Left lobe of liver (tissue), 2 donors: ENCODE data around the gene NDUFB8. TPM values are rescaled to one million over a fixed set of nuclear protein-coding genes. Genes with fewer than 3 reads are reported as not detected.

Experiments
- ATAC-seq: fragments of 200-7000 bp; cut with Tn5 transposase; one replicate; pipeline ENCODE4 v1.9.1; 2020; ENCODE audit warnings: mild to moderate bottlenecking, moderate library complexity
- DNase-seq: peaks from one replicate; pipeline ENCODE4 v3.0.0-alpha.2; 2020; ENCODE audit warnings: low spot score
- total RNA-seq: library from RNA; stranded (reverse); gene quantifications from one replicate; pipeline ENCODE4 v1.2.1, GENCODE V29; 2021
- donor health status: DM: no; HTN: no; CAD: no; lungs with moderate emphysema.
- donor health status: DM: no; HTN: yes; CAD: no.

Gene NDUFB8
- total RNA-seq, 1 donor from 2014 or later = 104 TPM

DNA sequence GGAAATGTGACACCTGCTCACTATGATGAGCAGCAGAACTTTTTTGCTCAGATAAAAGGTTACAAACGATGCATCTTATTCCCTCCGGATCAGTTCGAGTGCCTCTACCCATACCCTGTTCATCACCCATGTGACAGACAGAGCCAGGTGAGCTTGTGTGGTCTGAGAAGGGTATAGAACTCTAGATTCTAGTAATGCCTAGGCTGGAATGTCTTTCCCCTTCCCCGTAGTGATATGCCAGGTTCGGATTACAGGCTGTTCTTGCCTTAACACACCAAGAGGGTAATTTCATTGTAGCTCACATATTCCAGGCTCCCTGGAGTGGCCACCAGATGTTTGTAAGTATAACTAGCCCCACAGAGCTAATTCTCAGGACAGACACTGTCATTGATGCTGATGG is 15.3 kb upstream of the NDUFB8 start:
- no peak for ATAC-seq
- DNase-seq = no peak

DNA sequence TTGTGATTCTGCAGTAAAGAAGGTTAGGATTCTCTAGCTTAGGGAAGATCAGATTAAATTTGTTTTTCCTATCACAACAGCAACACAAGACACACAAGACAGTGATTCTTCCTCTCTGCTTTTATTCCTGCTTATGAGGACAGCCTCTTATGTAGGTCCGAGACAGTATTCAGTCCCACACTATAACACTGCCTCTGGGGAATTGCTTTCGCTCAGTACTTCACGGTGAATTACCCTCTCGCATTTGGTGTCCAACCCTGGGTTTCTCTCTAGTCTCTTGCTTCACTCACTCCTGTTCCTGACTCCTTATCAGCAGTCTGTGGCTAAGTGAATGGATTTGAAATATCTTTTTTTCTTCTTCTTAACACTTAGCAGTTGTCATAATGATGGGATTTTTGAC is 7.8 kb upstream of the NDUFB8 start:
- no peak for ATAC-seq
- DNase-seq = no peak

DNA sequence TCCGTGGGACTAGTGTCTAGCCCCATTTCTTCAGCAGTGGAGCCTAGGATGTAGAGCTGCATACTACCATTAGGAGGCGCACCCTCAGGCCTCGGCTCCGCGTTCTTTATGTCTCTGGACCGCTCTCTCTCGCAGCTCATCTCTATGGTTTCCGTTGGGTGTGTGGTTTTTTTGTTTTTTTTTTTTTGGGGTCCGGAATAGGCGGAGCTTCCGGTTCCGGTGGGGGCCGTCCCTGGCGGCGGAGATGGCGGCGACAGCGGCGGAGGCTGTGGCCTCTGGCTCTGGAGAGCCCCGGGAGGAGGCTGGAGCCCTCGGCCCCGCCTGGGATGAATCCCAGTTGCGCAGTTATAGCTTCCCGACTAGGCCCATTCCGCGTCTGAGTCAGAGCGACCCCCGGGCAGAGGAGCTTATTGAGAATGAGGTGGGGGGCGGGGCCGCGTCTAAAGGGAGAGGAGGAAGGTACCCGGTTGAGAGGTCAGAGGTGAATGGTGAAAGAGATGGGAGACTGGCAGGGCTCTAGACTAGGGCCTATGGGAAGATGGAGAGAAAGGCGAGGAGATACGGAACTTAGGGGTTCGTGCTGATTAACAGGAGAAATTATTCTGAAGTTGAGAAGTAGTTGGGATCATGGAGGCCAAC is 6.2 kb upstream of the NDUFB8 start, which contains the start of gene HIF1AN:
Gene HIF1AN (plus strand): TSS at position 229 of the 639 bp plus-strand sequence. CDS start 16 bp downstream, at position 245.
- ATAC-seq (peak; percentile 100), DNase-seq (peak; percentile 88)

DNA sequence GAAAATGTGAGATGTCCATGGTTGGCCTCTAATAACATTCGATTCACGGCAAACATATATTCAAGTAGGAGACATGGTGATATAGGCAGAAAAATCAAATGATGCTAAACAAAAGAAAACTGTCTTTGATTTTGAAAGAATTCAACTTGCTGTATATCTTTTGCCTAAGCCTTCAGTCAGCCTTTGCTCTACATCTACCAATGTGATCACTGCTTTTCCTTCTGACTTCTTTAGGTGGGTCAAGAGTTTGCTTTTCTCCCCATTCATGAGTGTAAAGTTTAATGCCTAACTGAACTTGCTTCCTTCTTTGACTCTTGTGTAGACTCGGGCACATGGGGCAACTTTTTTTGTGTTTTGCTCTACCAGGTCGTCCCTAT is 5.7 kb upstream of the NDUFB8 start:
- peak; percentile 24 for ATAC-seq
- DNase-seq = no peak

DNA sequence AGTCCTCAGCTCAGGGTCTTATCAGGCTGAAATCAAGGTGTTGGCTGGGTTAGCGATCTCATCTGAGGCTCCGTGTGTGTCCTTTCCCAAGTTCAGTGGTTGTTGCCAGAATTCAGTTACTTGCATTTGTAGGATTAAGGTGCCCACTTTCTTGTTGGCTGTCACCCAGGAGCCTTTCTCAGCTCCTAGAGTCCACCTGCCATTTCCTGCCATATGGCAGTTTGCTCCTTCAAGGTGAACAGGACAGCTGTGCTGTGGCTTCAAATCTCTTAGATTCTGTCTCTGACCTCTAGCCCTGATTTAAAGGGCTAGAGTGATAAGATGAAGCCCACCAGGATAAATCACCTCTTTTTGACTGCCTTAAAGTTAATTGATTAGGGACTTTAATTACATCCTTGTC is 5.1 kb upstream of the NDUFB8 start:
- DNase-seq = no peak
- ATAC-seq = no peak

DNA sequence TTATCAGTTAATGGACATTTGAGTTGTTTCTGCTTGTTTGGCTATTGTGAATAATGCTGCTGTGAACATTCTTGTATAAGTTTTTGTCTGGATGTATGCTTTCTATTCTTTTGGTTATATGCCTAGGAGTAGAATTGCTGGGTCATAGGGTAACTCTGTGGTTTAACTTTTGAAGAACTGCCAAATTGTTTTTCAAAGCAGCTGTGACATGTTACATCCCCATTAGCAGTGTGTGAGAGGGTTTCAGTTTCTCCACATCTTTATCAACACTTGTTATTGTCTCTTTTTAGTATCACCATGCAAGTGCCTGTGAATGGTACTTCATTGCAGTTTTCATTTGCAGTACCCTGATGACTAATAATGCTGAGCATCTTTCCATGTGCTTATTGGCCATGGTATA is 2.1 kb upstream of the NDUFB8 start:
- ATAC-seq (no peak), DNase-seq (no peak)

DNA sequence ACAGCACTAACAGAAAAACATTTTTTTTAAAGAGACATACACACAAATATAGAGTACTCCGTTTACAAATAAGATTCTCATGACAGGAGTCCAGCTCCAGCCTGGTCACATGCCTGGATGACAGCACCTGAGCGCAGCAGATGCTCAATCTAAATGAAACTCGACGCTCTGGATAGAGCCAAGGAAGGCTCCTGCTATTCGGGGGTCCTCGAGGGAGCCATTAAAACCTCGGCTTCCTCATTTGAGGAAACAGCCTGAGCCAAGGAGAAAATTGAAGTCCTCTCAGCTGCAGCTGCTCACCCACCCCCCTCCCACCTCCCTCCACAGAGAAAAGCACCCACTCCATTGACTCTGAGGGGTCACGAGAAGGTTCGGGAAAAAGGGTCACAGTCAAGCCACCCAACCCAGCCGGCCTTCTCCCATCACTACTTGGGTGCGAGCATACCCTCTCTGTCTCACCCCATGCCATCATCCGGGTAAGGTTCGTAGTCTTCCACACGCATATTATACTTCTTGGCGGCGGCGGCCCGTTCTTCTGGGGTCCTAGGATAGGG is 673 bp downstream of the NDUFB8 start:
- DNase-seq (no peak), ATAC-seq (no peak)

DNA sequence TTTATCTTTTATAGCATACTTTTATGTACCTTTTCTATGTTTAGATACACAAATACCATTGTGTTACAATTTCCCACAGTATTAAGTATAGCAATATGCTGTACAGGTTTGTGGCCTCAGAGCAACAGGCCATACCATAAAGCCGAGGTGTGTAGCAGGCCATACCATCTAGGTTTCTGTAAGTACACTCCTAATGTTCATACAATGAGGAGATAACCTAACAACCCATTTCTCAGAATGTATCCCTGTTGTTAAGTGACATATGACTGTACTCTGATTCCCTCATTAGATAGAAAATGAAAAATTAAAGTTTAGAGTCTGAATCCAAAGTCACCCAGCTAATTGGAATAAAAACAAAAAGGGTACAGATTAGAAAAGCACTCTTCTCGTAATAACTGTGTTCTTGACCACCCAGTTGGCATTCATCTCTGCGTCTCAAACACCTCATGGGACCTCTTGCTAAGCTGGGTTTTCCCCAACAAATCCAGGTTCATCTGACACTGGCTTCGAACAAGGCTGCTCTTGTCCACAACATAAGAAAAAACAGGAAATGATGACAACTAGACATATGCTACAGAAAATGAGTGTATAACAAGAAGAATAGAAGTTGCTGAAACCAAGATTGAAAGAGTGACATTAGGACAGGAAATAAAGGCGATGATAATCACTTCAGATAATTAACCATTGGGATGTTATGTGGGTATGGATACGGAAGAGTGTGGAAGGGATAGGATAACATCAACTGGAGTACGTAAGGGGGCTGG is 1.4 kb downstream of the NDUFB8 start:
- DNase-seq (no peak), ATAC-seq (no peak)

DNA sequence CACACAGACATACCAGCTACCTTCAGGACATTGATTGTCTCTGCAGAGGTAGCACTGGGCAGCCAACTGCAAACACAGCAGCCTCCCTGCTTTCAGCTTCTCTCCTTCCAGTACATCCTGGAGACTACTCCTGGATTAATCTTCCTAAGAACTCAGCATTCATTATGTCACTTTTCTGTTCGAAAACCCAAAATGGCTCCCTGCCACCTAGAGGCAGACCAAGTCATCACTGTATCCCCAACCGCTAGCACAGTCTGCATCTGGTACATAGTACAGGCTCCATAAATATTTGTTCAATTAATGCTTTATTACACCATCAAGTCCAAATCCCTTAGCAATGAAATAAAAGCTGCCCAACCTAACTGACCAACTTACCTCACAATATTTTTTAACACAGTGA is 5.0 kb downstream of the NDUFB8 start:
- ATAC-seq = no peak

DNA sequence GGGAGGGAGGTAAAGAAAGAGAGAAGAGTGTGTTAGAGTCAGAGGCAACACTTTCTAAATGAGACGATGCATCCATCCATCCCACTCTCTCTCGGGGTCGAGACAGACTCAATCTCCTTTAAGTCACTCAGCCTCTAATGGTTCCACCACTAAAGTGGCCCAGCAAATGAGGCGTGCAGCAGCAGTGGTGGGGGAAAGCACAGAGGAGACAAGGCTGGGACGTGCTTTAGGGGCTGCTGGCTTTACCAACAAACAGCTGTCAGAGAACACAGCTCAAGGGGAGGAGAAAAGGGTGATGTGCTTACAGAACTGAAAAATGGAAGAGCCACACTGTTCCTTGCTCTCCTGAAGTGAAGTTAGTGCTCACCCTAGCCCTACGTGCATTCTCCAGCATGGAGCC is 5.5 kb downstream of the NDUFB8 start:
- ATAC-seq (no peak), DNase-seq (no peak)

More for the DNA sequence above, 5.0 kb downstream of the NDUFB8 start:
- DNase-seq = no peak

DNA sequence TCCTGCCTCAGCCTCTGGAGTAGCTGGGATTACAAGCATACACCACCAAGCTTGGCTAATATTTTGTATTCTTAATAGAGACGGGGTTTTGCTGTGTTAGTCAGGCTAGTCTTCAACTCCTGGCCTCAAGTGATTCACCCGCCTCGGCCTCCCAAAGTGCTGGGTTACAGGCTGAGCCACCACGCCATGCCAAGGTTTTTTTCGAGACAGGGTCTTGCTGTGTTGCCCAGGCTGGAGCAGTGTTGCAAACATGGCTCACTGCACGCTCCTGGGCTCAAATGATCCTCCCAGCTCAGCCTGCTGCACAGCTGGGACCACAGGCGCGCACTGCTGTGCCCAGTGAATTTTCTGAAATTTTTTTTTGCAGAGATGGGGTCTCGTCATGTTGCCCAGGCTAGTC is 6.7 kb downstream of the NDUFB8 start:
- ATAC-seq (no peak), DNase-seq (no peak)

DNA sequence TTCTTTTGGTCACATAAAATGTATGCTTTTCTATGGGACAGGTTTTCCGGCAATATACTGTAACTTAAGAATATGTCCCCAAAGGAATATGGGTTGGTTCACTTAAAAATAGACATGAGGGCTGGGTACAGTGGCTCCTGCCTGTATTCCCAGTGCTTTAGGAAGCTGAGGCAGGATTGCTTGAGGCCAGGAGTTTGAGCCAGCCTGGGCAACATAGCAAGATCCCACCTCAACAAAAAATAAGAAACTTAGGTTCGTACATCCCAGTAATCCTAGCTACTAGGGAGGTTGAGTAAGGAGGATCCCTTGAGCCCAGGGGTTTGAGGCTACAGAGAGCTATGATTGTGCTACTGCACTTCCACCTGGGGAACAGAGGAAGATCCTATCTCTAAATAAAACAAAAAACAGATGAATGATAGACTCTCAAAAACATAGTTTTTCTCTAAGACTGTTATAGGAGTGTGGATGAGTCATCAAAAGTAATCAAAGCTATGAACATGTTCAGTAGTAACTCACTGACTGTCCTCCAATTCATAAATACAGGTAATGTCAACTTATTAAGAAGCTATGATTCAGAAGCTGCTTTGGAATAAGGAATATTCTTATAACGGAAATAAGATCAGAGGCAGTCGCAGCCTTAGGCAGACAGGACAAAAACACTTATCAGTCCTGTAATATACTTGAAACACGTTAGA is 7.4 kb downstream of the NDUFB8 start:
- DNase-seq (no peak), ATAC-seq (no peak)

DNA sequence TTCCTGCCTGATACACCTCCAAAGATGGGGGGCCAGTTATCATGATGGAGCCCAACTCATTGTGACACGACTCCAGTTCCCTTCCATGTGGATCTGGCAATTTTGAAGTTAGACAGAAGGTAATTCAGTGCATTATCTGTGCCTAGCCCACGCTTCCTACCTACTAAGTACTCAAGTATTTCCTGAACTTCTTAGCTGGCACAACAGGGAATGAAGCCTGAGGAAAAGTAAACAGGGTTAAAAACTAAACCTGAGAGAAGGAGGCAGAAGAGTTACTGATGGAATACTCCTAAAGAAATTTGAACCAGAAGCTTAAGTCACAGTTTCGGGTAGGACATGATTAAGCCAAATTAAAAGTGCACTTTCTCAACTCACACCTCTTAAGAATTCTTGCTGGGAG is 8.9 kb downstream of the NDUFB8 start:
- DNase-seq (no peak), ATAC-seq (no peak)

DNA sequence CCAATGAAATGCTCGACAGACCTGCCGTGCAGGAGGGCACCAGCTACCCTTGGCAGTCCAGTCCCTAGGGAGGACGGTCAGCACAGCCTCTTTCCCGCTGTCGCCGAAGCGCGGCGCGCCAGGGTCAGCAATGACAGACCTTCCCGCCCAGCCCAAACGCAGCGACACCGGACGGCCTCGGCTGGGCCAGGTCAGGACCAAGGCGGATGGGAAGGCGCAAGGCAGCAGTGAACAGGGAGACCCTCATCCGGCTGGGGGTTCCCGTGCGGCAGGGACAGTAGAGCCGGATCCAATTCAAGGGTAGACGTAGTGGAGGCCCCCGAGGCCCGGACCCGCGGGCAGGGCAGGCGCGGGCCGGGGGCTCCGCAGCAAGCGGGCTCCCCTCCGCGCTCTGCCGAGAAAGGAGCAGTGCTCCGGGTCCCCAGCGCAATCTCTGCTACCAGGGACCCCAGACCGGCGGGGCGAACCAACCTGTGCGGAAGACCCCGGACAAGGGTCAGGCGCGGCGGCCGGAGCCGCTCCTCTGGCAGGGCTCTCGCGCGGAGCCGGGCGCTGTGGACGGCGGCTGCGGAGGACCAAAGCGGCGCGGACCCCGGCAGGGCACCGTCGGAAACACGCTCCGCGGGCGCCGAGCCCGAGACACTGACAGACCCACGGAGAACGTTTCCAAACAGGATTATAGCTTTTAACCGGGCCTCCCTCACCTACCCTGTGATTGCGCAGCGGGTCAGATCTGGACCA is 10.2 kb downstream of the NDUFB8 start, which contains the start of gene SEC31B:
Gene SEC31B (minus strand): TSS at position 551 of the 741 bp plus-strand sequence. CDS start 2,909 bp downstream, outside the sequence.
- ATAC-seq = peak; percentile 85
- DNase-seq = peak; percentile 72

DNA sequence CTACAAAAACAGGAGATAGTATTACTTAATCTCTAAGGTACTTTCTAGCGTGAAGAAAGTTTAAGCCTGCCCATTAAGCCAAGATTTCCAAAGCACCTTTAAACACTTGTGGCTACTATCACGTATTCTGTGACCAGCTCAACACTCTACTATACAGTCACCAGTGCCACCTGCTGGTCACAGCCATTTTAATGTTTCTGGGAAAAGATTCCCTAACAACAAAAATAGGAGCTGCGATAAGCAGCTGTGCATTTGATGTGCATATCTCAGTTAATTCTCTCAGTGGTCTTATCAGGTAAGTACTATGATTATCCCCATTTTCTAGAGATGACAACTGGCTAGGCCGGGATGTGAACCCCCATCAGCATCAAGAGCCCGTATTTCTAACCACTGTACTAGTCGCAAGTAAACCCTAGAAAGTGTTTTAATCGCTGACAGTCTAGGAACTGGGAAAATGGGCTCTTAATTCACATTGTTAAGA is 10.9 kb downstream of the NDUFB8 start:
- DNase-seq = peak; percentile 64
- peak; percentile 74 for ATAC-seq

DNA sequence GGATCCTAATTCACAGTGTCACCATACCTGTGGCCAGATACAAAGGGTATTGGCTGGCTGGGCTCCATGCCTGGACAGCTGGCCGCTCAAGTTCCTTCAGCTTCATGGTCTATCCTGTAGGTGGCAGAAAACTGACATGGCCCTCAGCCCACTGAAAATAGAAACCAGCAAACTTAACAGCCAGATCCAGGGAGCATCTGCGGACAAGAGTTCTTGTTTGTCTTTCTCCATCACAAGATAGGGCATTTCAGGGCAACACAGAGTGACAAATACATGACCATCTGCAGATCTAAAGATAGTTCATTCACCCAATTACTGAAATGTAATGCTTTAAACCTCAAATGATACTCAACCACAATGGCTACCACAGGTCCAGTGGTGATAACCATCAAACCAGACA is 12.8 kb downstream of the NDUFB8 start:
- DNase-seq (peak; percentile 80), ATAC-seq (peak; percentile 75)

DNA sequence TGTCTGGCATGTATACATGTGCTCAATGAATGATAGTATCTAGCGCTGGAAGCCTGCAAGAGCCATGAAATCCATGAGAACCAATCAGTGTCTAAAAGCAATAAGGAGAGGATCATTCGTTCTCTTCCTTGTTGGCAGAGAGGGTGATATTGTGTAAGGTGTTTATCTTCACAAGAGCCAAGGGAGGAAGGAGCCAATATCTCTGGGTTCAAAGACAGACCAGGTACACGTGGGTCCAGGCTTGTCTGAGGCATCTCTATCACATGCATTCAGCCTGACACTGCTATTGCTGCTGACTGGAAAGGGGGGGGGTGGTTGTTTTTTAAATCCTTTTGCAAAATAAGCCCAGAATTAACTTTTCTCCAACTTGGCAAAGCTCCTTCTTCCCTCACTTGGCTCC is 14.1 kb downstream of the NDUFB8 start:
- ATAC-seq (peak; percentile 5), DNase-seq (peak; percentile 52)

DNA sequence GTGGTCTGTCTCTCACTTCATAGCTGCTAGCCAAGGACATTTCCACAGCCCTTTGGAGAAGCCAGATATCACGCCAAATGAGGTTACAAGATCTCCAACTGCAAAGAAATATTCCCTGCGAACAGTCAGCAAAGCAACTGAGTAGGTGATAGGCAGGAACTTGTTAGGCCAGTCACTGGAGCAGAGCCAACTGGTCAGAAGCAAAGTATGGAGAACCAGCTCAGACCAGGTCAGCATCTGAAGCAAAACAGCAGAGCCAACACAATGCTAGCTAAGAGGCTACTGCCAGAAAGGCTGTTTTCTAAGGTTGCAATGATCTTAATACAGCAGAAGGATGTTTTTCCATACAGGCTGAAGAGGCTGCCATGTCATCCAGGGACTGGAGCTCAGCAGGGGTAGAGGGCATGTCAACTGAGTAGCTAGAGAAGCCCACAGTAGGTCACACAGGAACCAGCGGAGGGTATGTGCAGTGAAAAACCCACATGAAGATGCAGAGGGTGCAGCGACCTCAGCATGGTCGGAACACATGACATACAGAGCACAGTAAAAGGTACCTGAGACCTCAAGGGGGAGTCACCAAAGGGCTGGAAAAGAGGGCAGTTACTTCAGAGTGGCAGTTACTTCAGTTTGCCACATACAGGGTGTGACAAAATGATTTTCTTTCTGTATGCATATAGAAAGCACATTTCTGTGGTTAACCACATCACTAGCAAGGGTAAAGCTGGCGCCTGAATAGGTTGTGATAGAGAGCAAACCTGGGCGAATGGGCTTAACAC is 18.9 kb downstream of the NDUFB8 start:
- ATAC-seq = no peak
- DNase-seq = no peak

DNA sequence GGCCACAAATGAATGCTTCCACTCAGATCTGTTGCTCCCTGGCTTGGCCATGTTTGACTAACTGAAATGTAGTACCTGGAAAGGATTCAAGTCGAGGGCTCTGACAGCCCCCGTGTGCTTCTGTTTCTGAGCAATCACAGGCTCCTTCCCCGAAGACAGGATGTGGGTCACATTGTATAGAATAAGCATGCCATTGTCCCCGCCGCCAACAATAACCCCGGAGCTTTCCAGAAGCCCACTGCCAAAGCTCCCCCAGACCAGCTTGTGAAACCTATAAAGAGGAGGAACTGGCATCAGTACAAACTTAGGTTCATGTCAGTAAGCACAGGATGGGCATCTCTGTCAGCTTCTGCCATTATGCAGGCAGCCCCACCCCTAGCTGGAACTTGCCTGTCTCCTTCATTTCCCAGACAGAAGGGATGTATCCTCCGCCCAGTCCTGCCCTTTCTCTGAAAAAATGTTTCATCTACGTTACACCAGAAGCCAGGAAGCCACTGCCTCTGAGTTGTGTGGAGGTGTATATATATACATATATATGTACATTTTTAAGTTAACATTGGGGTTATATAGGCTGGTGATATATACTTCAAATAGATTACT is 20.3 kb downstream of the NDUFB8 start:
- ATAC-seq = no peak
- DNase-seq = no peak
